HG03354 (cell line): ENCODE results near the gene PPP1R14D.

ENCODE experiments used
- ATAC-seq: cut with Tn5 transposase; IDR thresholded peaks from one replicate; pipeline ENCODE4 v1.9.1; 2021; ENCODE audit warnings: mild to moderate bottlenecking; ENCODE audit not compliant: unreplicated experiment, poor library complexity, severe bottlenecking

PPP1R14D gene

DNA sequence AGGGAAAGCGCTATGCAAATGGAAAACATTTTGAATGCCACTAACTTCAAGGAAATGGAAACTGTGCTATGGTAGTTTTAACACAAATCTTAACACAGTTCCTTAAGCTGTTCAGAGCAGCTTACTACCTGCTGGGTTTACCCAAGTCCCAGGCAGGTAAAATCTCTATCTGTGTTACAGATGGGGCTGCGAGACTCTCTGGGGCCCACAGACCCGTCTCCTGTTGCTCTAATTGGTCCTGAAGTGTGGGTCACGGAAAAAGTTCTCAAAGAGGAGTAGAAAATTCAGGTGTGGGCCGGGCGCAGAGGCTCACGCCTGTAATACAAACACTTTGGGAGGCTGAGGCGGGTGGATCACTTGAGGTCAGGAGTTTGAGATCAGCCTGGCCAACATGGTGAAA is 38.5 kb downstream of the PPP1R14D start:
- no peak for ATAC-seq

- no peak for ATAC-seq
Measured at GRCh38 chr15:40789119-40789518, 39.4 kb downstream of the PPP1R14D start.

GRCh38 chr15:40787991-40788390 is 40.5 kb downstream of the PPP1R14D start:
- no peak for ATAC-seq

DNA sequence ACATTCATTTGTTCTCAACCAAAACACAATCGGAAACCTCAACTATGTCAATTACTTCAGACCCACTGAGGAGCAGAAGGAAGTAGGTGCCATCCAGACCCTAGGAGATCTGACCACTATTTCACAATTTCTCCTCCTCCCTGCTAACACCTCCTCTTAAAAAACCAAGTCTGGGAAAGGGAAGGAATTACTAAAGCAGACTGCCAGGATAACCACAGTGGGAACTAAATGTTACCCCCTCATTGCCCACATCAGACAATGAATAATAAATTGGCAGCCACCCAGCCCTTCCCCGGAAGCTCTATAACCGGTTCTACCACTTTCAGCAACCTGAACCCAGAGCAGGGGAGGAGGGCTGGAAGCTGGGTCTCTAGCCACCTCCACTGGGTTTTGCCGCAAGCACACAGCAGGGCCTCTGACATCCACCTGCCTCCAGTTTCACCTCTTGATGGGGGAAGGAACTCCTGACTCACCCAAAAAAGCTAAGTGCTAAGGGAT is 41.1 kb downstream of the PPP1R14D start:
- no peak for ATAC-seq

DNA sequence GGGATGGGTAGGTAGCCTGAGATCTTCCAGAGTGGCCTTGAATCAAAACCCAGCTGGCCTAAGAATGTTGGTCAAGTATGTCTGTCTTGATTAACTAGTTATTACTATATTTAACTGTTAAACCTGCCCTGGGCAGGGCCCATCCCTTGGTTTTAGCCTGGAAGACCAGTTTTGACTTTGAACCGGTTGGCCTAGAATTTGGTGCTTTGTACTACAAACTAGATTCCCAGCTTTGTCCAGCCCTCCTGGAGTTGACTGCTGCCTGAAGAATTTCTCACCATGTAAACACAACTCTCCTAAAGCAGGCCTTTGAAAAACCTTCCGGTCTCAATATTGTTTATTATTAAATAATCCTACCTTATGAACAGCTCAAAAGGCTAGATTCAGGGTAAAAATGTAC is 42.7 kb downstream of the PPP1R14D start:
- no peak for ATAC-seq

DNA sequence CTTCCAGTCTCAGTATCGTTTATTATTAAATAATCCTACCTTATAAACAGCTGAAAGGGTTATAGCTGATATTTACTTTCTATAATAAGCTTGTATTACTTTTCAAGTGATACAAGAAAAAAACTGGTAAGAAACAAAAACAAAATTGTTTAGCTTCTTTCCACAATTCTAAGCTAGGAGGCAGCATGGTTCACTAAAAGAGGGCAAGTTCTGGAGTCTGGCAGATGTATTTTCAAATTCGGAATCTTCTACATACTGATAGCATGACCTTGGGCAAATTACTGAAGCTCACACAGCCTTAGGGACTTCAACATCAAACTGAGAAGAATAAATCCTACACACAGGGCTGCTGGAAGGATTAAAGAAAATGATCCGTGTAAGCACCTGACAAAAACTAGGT is 43.3 kb downstream of the PPP1R14D start:
- no peak for ATAC-seq

GRCh38 chr15:40782609-40783227 is 45.8 kb downstream of the PPP1R14D start:
- peak; percentile 81 for ATAC-seq

DNA sequence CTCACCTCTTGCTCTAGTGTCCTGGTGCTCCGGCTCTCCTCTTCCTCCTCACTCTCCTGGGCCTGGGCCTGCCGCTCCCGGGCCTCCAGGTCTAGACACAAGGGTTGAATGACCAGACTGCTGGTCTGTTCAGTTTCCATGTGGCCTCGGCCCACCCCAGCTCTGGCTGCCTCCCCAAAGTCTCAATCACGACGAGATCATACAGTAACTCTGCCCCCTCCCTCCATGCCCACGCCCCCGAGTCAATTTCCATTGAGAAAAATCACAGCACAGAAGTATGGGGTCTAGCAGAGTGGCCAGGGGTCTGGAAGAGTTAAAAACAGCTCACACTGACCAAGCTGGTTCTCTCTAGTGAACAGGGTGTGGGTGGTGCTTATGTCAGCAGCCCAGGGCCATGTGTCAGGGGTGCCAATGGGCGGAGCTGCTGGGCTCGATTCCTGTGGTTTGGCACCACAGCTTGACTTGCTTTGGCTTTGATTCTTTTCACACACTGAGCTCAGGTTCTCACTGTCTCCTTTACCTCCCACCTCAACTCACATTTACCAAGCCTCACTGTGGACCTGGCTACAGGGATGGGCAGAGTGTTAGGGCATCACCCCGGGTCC is 51.9 kb downstream of the PPP1R14D start:
- ATAC-seq, result no peak

GRCh38 chr15:40775740-40776536 is 52.6 kb downstream of the PPP1R14D start:
- ATAC-seq, result no peak

GRCh38 chr15:40775007-40775406 is 53.5 kb downstream of the PPP1R14D start:
- ATAC-seq, result no peak

- ATAC-seq, result no peak
Measured at GRCh38 chr15:40773902-40774301, 54.6 kb downstream of the PPP1R14D start.

DNA sequence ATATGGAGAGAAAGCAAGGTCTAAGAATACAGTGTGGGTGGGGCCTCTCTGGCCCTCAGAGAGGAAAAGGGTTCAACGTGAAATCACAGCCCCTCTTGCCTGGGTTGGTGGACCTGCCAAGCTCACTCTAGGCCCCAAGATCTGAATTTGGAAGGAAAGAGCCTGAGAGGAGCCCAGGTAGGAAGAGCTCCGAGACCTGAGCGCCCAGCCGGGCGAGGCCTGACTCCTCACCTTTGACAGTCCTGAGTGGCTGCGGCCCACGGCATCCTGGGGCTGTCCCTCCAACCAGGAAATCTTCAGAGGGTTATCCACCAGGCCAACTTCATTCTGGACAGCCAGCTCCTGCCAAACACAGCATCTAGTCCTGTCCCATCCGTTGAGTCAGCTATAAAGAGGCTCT is 55.0 kb downstream of the PPP1R14D start:
- no peak for ATAC-seq

DNA sequence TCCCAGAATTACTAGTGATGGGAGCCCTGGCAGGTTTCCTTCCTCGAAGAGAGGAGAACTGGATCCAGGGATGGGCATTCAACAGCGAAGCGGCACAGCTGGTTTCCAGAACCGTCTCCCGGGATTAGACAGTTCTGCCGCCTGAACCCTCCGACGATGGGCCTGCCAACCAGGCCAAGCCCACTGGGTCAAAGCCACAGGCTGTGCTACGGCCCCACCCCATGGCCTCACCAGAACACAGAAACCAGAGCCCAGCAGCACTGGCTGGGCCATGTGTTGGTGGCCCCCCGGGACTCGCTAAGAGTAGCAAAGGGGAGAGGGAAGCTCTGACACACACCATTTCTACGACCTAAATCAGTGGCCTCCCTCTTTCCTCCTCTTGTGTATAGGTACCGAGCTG is 56.5 kb downstream of the PPP1R14D start:
- ATAC-seq, result no peak

DNA sequence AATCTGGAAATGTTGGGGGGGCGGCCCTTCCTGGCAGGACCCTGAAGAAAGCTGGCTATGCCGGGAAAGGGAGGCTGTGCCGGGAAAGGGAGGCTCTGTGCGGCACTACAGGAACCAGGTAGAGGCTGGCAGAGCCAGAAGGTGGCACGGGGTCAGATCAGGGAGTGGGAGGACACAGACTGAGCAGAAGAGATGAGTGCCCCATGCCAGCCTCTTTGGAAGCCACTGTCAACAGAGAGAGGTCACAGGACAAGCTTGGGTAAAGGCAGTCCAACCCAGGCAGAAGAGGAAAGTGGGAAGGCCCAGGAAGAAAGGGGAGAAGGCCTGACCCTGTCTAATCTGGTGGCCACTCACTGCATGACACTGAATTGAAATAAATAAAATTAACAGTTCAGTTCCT is 57.3 kb downstream of the PPP1R14D start:
- ATAC-seq, result no peak

- no peak for ATAC-seq
Measured at GRCh38 chr15:40770147-40770721, 58.3 kb downstream of the PPP1R14D start.

GRCh38 chr15:40769274-40770146 is 59.0 kb downstream of the PPP1R14D start, which contains the start of gene C15orf62:
C15orf62 (plus strand) TSS chr15:40769980; CDS start chr15:40770496, 516 bp downstream.
- peak; percentile 56 for ATAC-seq

GRCh38 chr15:40768521-40769273 is 59.8 kb downstream of the PPP1R14D start:
- peak; percentile 3 for ATAC-seq

- ATAC-seq, result no peak
Measured at GRCh38 chr15:40767838-40768500, 60.5 kb downstream of the PPP1R14D start.
